ENCODE measurements around the gene TCF7L1.
A peak's percentile ranks its signal among the peaks of the same experiment; 100 is the strongest.

DNA sequence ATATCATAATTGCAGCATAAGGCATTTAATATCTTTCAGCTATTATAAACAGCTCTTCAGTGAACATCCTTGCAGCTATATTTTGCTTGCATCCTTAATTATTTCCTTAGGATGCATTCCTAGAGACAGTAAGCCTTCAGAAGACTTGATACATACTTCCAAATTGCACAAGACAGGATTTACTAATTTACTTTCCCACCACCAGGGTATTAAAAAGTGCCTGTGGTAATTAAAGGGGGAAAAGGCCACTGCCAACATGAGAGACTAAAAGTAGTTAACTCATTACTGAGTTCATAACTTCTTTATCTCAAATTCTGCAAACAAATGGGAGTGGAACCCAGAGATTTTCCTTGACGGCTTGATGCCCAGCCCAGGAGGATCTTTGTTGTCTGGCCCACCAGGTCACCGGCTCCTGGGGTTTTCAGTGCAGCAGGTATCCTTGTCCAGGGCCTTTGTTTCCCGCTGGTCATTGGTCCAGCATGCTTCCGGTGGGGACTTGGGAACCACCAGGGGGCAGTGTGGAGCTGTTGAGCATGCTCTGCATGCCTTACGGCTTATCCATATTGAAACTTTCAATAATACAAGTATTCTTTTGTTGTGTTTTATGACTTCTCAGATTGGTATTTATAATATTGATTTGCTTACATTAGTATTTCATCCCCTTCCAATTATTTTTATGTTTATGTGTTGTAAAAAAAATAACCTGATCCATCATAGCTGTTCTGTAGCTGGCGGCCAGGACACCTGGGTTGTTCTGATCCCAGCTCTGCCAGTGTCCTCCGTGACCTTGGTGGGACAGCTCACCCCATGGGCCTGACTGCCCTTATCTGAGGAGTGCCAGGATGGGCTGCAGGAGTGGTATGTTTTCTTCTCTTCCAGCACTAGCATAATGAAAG is 133.2 kb downstream of the TCF7L1 start:
- TF ChIP-seq CTCF (IDR thresholded peaks at IDR 0.05) (peak; percentile 66 to 86 (median 84)), POLR2A (IDR thresholded peaks at IDR 0.05; ENCODE audit: low read depth) (no peak), EP300 (IDR thresholded peaks at IDR 0.05) (no peak)

All from esophagus muscularis mucosa (tissue), 4 donors.